AG04449 (cell line): ENCODE measurements around the gene CAMK2G.
"Not testable (repeated sequence)": the region's sequence is repeated elsewhere in the genome, so short reads cannot be mapped to it uniquely, and the experiment has no call there.

Experiments
- CTCF ChIA-PET: fragments of 350-600 bp; formaldehyde crosslinking; extraction: SDS; loops from one replicate; lab custom pipeline; 2021; ENCODE audit warnings: antibody characterized with exemption; lab: Yijun Ruan, JAX
- POLR2A ChIA-PET: fragments of 400-600, 350-600 bp; formaldehyde crosslinking; extraction: SDS; loops from one replicate; lab custom pipeline; 2020; ENCODE audit warnings: antibody characterized with exemption, inconsistent platforms; lab: Yijun Ruan, JAX
- DNase-seq: peaks from one replicate; pipeline ENCODE4 v3.0.0-alpha.2; 2010; ENCODE audit warnings: low read depth, low spot score
- H3K4me3 ChIP-seq: 2 replicates; pipeline ENCODE4 v1.5.1; 2011; ENCODE audit warnings: low read depth, mild to moderate bottlenecking, control low read depth, low read length
- TF ChIP-seq, protein P1 (sequence below): IDR thresholded peaks from one replicate; pipeline ENCODE4 v1.5.1; 2011; ENCODE audit warnings: mild to moderate bottlenecking, moderate library complexity, low read length, control low read depth, inconsistent platforms; ENCODE audit not compliant: insufficient read depth; ENCODE audit errors: missing control alignments

The CAMK2G gene

DNA sequence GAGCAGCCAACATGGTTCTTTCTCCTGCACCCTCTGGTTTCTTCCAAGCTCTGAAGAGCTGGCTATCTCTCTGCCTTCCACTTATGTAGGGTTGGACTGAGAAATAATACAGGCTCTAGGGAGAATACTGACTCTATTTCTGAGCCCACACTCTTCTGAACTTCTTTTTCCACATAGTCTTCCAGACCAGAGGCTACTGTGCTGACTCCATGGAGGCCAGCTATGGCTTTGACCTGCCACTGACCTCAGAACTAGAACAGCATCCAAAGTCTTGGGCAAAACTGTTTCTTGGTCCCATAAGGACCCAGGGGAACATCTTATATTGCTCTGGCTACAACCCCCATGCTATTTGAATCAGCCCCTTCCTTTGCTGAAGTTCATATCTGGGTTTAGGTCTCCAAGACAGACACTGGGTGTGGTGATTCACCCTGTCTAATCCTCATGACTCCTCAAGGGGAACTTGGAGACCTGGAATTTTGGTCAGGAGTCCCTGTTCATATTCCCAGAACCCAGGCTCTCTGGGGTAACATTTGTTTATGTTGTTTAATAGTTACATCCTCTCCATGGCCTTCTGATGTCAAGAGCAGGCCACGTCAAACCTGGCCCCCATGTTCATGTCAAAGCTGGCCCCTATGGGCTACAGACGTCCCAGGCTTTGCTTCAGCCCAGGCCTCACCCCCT lies 24.5 kb upstream of the CAMK2G start:
- no peak overlapping the region for H3K4me3 ChIP-seq
- DNase-seq = no peak
- CTCF ChIA-PET = interaction anchor here (0.9 to 24.3 kb wide), 9 partner anchors 9 to 177 kb away, joined by 4 to 806 read pairs (median 5); no protein-coding TSS in a partner anchor
- POLR2A ChIA-PET = interaction anchor here (1.3 to 1.9 kb wide), 4 partner anchors 10 to 41 kb away, joined by 3 to 12 read pairs (median 6); no protein-coding TSS in a partner anchor
- TF ChIP-seq, protein P1, sequence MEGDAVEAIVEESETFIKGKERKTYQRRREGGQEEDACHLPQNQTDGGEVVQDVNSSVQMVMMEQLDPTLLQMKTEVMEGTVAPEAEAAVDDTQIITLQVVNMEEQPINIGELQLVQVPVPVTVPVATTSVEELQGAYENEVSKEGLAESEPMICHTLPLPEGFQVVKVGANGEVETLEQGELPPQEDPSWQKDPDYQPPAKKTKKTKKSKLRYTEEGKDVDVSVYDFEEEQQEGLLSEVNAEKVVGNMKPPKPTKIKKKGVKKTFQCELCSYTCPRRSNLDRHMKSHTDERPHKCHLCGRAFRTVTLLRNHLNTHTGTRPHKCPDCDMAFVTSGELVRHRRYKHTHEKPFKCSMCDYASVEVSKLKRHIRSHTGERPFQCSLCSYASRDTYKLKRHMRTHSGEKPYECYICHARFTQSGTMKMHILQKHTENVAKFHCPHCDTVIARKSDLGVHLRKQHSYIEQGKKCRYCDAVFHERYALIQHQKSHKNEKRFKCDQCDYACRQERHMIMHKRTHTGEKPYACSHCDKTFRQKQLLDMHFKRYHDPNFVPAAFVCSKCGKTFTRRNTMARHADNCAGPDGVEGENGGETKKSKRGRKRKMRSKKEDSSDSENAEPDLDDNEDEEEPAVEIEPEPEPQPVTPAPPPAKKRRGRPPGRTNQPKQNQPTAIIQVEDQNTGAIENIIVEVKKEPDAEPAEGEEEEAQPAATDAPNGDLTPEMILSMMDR = no peak

DNA sequence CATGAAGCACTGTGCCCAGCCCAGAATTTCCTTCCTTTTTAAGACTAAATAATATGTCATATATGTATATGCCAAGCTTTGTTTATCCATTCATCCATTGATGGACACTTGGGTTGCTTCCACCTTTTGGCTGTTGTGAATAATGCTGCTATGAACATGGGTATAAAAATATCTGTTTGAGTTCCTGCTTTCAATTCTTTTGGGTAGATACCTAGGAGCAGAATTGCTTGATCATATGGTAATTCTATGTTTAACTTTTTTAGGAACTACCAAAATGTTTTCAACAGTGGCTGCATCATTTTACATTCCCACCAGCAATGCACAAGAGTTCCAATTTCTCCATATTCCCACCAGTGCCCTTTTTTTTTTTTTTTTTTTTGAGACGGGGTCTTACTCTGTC lies 23.3 kb upstream of the CAMK2G start:
- TF ChIP-seq, protein P1 = no peak
- ChIA-PET POLR2A (interaction anchor here (1.3 kb wide), 1 partner anchor 9 kb away, joined by 7 read pairs; no protein-coding TSS in a partner anchor), CTCF (interaction anchor here (1.3 to 24.3 kb wide), 3 partner anchors 11 to 41 kb away, joined by 4 to 806 read pairs (median 24); no protein-coding TSS in a partner anchor)
- DNase-seq = no peak
- no peak overlapping the region for H3K4me3 ChIP-seq

DNA sequence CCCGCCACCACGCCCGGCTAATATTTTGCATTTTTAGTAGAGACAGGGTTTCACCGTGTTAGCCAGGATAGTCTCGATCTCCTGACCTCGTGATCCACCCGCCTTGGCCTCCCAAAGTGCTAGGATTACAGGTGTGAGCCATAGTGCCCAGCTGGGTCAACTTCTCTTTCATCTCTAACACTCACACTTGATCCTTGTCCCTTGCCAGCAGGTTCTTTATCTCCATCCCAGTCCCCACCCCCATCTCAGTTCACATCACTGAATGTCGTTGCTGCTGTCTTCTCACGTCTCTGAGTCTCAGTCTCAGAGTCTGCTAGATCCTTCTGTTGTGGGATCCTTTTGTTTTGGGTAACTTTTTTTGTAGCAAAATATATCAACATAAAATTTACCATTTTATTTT lies 21.0 kb upstream of the CAMK2G start:
- ChIA-PET CTCF (interaction anchor here (24.3 kb wide), 1 partner anchor 44 kb away, joined by 806 read pairs; no protein-coding TSS in a partner anchor), POLR2A (interaction anchor here (1.4 kb wide), 1 partner anchor 11 kb away, joined by 6 read pairs; no protein-coding TSS in a partner anchor)
- not testable (repeated sequence) for H3K4me3 ChIP-seq, DNase-seq

DNA sequence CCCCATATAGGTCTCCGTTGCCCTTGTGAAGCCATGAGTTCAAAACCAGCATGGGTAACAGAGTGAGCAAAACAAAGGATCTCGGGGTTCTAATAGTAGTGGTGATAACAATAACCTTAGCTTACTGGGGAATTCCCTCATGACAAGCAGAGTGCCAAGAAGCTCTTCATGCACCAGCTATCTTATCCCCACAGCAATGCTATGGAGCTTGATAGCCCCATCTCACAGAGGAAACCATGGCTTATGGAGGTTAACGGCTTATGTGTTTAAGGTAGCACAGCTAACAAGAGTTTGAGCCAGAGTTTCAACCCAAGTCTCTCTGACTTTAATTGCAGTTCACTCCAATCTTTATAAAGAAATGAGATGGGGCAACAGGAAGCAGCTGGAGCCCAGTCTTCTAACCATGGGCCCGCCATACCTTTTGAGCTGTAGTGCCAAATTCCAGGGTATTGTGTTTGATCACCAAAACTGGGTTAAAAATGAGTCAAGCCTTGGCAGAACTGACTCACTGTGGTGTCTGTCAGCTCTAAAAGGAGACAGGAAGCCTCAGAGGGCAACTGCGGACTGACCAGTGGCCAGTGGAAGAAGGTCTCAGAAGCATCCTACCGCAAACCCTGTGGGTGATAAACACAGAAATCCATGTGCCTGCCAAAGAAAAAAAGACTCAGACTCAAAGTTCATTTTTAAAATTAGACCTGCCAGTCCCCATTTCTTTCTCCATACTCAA lies 20.1 kb upstream of the CAMK2G start:
- CTCF ChIA-PET = interaction anchor here (0.6 to 24.3 kb wide), 8 partner anchors 8 to 186 kb away, joined by 3 to 806 read pairs (median 5); no protein-coding TSS in a partner anchor
- POLR2A ChIA-PET = interaction anchor here (0.6 to 1.4 kb wide), 3 partner anchors 12 to 104 kb away, joined by 3 to 6 read pairs (median 3); partner anchors contain the start of gene VCL

DNA sequence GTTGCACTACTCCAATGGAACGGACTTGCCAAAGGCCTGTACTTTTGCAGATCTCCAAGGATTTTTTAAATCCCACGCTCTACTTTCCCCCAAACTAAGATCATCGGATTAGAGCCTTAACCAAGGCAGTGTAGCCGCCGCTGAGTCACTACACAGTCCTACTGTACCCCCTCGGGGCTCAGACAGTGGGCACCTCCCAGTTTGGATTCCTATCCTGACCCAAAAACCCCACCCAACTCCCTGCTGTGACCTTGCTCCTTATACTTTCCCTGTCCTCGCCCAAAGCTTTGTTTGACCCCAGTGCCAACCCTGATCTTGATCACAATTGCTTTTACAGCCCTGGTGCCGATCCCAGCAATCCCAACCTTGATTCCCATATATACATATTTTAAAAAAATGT lies 19.1 kb upstream of the CAMK2G start:
- ChIA-PET POLR2A (no interaction called here), CTCF (interaction anchor here (0.7 to 24.3 kb wide), 6 partner anchors 9 to 187 kb away, joined by 3 to 806 read pairs (median 6); no protein-coding TSS in a partner anchor)
- no peak overlapping the region for H3K4me3 ChIP-seq
- no peak for DNase-seq
- TF ChIP-seq, protein P1 = no peak

More for the DNA sequence above, 20.1 kb upstream of the CAMK2G start:
- no peak overlapping the region for H3K4me3 ChIP-seq
- TF ChIP-seq, protein P1 = no peak
- DNase-seq = no peak

DNA sequence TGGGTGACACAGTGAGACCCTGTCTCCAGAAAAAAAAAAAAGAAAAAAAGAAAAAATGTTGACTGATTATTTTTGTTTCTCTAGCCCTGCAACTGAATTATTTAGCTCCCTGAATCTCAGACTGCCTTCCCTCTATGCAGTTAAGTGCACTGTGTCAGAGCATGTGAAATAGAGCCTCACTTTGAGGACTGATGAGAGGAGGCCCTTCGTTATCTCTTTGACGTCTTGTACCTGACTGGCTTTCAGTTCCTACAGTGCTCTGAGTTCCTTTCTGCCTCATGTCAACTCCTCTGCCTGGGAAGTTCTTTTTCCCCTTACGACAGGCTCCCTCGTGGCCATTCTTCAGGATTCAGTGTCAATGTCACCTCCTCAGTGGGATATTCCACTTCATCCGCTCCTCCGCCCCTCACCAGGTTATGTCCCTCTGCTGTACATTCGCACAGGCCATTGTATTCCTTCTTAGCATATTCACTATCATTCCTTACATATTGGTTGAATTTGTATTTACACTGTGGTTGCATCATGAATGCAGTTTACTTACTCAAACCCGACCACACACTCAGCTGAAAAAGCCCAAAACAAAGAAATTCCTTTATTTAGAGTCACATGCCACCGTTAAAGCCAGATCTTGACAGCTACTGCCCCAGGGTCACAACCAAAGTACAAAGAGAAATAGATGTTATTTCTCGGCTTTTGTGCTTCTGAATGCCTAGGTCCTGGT lies 18.1 kb upstream of the CAMK2G start:
- TF ChIP-seq, protein P1 = no peak
- ChIA-PET CTCF (interaction anchor here (10.8 to 24.3 kb wide), 2 partner anchors 14 to 47 kb away, joined by 109 to 806 read pairs; no protein-coding TSS in a partner anchor), POLR2A (no interaction called here)
- DNase-seq = no peak
- H3K4me3 ChIP-seq = no peak overlapping the region
